H1 (cell line): ENCODE results near the gene MATN1.

Experiments
- CREB1 ChIP-seq: IDR thresholded peaks from 2 replicates; pipeline ENCODE4 v1.6.1; 2012; ENCODE audit warnings: inconsistent platforms
- EZH2 ChIP-seq: fragments of 200-600 bp; sonication (generic); IDR thresholded peaks from 2 replicates; pipeline ENCODE4 v1.7.1; 2012; ENCODE audit warnings: low read depth, mild to moderate bottlenecking, moderate library complexity, low read length, inconsistent platforms; ENCODE audit not compliant: severe bottlenecking
- SRF ChIP-seq: IDR thresholded peaks from 2 replicates; pipeline ENCODE4 v1.6.1; 2011; ENCODE audit warnings: mild to moderate bottlenecking, low read depth, low read length, moderate library complexity
- SUZ12 ChIP-seq: fragments of 200-600 bp; sonication (generic); IDR thresholded peaks from 2 replicates; pipeline ENCODE4 v1.6.1; 2012; ENCODE audit warnings: mild to moderate bottlenecking, inconsistent platforms, low read length, moderate library complexity, mixed read lengths
- TAF1 ChIP-seq: IDR thresholded peaks from 2 replicates; pipeline ENCODE4 v1.6.1; 2011; ENCODE audit warnings: mild to moderate bottlenecking, low read depth, low read length
- TEAD4 ChIP-seq: IDR thresholded peaks from 2 replicates; pipeline ENCODE4 v1.6.1; 2012; ENCODE audit warnings: low read depth, low read length, inconsistent platforms, mixed read lengths
- TF ChIP-seq, protein P1 (sequence below), 3 experiments: IDR thresholded peaks; 1 replicate in 2 of 3; 2 replicates in 1 of 3; pipeline versions ENCODE4 v1.5.1 to v1.6.1; 2011; ENCODE audit warnings: low read length in 3 of 3, mild to moderate bottlenecking in 3 of 3, inconsistent platforms in 2 of 3, low read depth in 1 of 3, moderate library complexity in 1 of 3; ENCODE audit not compliant: insufficient read depth in 1 of 3; ENCODE audit errors: control extremely low read depth in 1 of 3
- TF ChIP-seq, protein P2 (sequence below): IDR thresholded peaks from 2 replicates; pipeline ENCODE4 v1.6.1; 2012; ENCODE audit warnings: inconsistent platforms

DNA sequence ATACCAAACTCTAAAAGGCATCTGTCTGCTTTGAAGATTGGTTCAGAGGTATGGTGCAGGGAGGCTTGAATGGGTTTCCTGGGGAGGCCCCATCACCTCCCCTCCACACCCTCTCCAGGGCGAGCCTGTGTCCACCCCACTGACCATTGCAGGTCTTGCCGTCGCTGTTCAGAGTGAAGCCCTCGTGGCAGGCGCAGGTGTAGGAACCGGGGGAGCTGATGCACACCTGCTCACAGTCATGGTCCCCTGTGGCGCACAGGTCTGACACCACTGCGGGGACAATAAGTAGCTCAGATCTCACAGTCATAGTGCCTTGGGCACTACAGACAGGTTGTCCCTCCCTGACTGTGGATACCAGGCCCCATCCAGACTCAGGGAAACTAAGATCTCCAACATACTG lies 6.7 kb downstream of the MATN1 start:
- TF ChIP-seq, protein P1, sequence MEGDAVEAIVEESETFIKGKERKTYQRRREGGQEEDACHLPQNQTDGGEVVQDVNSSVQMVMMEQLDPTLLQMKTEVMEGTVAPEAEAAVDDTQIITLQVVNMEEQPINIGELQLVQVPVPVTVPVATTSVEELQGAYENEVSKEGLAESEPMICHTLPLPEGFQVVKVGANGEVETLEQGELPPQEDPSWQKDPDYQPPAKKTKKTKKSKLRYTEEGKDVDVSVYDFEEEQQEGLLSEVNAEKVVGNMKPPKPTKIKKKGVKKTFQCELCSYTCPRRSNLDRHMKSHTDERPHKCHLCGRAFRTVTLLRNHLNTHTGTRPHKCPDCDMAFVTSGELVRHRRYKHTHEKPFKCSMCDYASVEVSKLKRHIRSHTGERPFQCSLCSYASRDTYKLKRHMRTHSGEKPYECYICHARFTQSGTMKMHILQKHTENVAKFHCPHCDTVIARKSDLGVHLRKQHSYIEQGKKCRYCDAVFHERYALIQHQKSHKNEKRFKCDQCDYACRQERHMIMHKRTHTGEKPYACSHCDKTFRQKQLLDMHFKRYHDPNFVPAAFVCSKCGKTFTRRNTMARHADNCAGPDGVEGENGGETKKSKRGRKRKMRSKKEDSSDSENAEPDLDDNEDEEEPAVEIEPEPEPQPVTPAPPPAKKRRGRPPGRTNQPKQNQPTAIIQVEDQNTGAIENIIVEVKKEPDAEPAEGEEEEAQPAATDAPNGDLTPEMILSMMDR (IDR thresholded peaks at IDR 0.05; ENCODE audit: control extremely low read depth in 1 of 3, insufficient read depth in 1 of 3, low read depth in 1 of 3, low read length in 3 of 3), result no peak
- no peak for TF ChIP-seq SUZ12
- no peak for TF ChIP-seq TAF1
- no peak for TF ChIP-seq CREB1
- TF ChIP-seq TEAD4, result no peak
- TF ChIP-seq SRF, result no peak
- no peak for TF ChIP-seq EZH2
- TF ChIP-seq, protein P2, sequence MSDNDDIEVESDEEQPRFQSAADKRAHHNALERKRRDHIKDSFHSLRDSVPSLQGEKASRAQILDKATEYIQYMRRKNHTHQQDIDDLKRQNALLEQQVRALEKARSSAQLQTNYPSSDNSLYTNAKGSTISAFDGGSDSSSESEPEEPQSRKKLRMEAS, result no peak
